NCI-H1048 (cell line): ENCODE measurements around the gene SKP1.

Experiments
- DNase-seq: peaks from one replicate; lab custom pipeline; 2025; lab: John Stamatoyannopoulos, UW

Gene SKP1

GRCh38 chr5:134113902-134114875, 62.6 kb downstream of the SKP1 start, which contains the start of gene TCF7:
TSS of gene TCF7 (plus strand) at chr5:134114681. CDS start at chr5:134114907, 226 bp downstream.
- peak; percentile 75 for DNase-seq

- DNase-seq, result no peak
Observed at GRCh38 chr5:134113363-134113889, 63.3 kb downstream of the SKP1 start.

- no peak for DNase-seq
Observed at GRCh38 chr5:134112726-134113362, 63.9 kb downstream of the SKP1 start.

GRCh38 chr5:134111741-134112647, 64.8 kb downstream of the SKP1 start:
- no peak for DNase-seq

GRCh38 chr5:134110382-134110781, 66.4 kb downstream of the SKP1 start:
- no peak for DNase-seq

GRCh38 chr5:134107779-134108178, 69.0 kb downstream of the SKP1 start:
- no peak for DNase-seq

- no peak for DNase-seq
Observed at GRCh38 chr5:134106991-134107701, 69.6 kb downstream of the SKP1 start.

GRCh38 chr5:134103998-134104654, 72.6 kb downstream of the SKP1 start:
- no peak for DNase-seq

GRCh38 chr5:134103397-134103796, 73.4 kb downstream of the SKP1 start:
- DNase-seq, result no peak

GRCh38 chr5:134101686-134102439, 74.9 kb downstream of the SKP1 start:
- DNase-seq, result no peak

- peak; percentile 62 for DNase-seq
Observed at GRCh38 chr5:134100283-134101091, 76.3 kb downstream of the SKP1 start.

- DNase-seq, result no peak
Observed at GRCh38 chr5:134099939-134100282, 76.8 kb downstream of the SKP1 start.

GRCh38 chr5:134099288-134099872, 77.4 kb downstream of the SKP1 start:
- DNase-seq, result no peak
